CD4-positive, alpha-beta T cell (primary cell): ENCODE data around the gene ZCCHC2. TPM values are rescaled to one million over a fixed set of nuclear protein-coding genes. Genes with fewer than 3 reads are reported as not detected.

Source experiments
- ATAC-seq: fragments of 200-7000 bp; cut with Tn5 transposase; one replicate; pipeline ENCODE4 v1.10.0; 2022; ENCODE audit warnings: mild to moderate bottlenecking; ENCODE audit not compliant: poor library complexity
- CTCF ChIA-PET: fragments of 350-600 bp; sonication (Branson Sonifier 250); formaldehyde crosslinking; loops from one replicate; lab custom pipeline; 2021; ENCODE audit warnings: antibody characterized with exemption, inconsistent platforms; lab: Charles Lee
- POLR2A ChIA-PET: fragments of 350-600 bp; sonication (Branson Sonifier 250); formaldehyde crosslinking; loops from one replicate; lab custom pipeline; 2021; ENCODE audit warnings: antibody characterized with exemption, inconsistent platforms; lab: Charles Lee
- DNase-seq, 14 experiments: peaks; one replicate each; pipeline ENCODE4 v3.0.0-alpha.2; 2013 to 2020; ENCODE audit warnings: mixed read lengths in 2 of 14
- H3K27ac ChIP-seq, 2 donors: one replicate each; pipeline versions ENCODE4 v1.5.1 to v1.7.0; 2013; ENCODE audit warnings: low read length in 2 of 2, low read depth in 1 of 2, mild to moderate bottlenecking in 1 of 2
- H3K27me3 ChIP-seq, 2 experiments: 1 replicate in 1 of 2; 2 replicates in 1 of 2; pipeline versions ENCODE4 v1.6.1 to v1.7.0; 2013; ENCODE audit warnings: low read length in 2 of 2, control low read depth in 1 of 2, mild to moderate bottlenecking in 1 of 2, moderate library complexity in 1 of 2; ENCODE audit not compliant: insufficient read depth in 2 of 2, control insufficient read depth in 1 of 2
- H3K36me3 ChIP-seq: one replicate; pipeline ENCODE4 v1.6.1; 2013; ENCODE audit warnings: low read length, control low read depth; ENCODE audit not compliant: insufficient read depth
- H3K4me1 ChIP-seq: one replicate; pipeline ENCODE4 v1.6.1; 2013; ENCODE audit warnings: low read length, control low read depth; ENCODE audit not compliant: insufficient read depth
- H3K4me3 ChIP-seq: one replicate; pipeline ENCODE4 v1.5.1; 2013; ENCODE audit warnings: mild to moderate bottlenecking, low read length, moderate library complexity
- H3K9me3 ChIP-seq, 2 experiments: 1 replicate in 1 of 2; 2 replicates in 1 of 2; pipeline versions ENCODE4 v1.6.1 to v1.7.0; 2013; ENCODE audit warnings: low read length in 2 of 2, mild to moderate bottlenecking in 2 of 2, control low read depth in 1 of 2, moderate library complexity in 1 of 2; ENCODE audit not compliant: control insufficient read depth in 1 of 2, insufficient read depth in 1 of 2
- H3K27ac Mint-ChIP-seq: one replicate; pipeline ENCODE4 v1.8.0; 2020; ENCODE audit warnings: mixed read lengths
- H3K27me3 Mint-ChIP-seq: one replicate; pipeline ENCODE4 v1.8.0; 2021; ENCODE audit warnings: mixed read lengths
- H3K36me3 Mint-ChIP-seq: one replicate; pipeline ENCODE4 v1.8.0; 2021; ENCODE audit warnings: low read depth, mixed read lengths
- H3K4me1 Mint-ChIP-seq: one replicate; pipeline ENCODE4 v1.8.0; 2021; ENCODE audit warnings: low read depth, mixed read lengths
- H3K4me3 Mint-ChIP-seq: one replicate; pipeline ENCODE4 v1.8.0; 2020; ENCODE audit warnings: mild to moderate bottlenecking, mixed read lengths
- H3K9me3 Mint-ChIP-seq: one replicate; pipeline ENCODE4 v1.8.0; 2020; ENCODE audit warnings: mixed read lengths
- CTCF ChIP-seq: fragments of 200-600 bp; IDR thresholded peaks from one replicate; pipeline ENCODE4 v1.8.0; 2022; ENCODE audit warnings: antibody characterized with exemption, mild to moderate bottlenecking
- intact Hi-C, 2 experiments: fragments of 100-400 bp; cut with DNase I in 1 of 2; cut with micrococcal nuclease in 1 of 2; formaldehyde crosslinking; loops; one replicate each; pipeline versions ENCODE4 v1.15.1 to v1.9.0; 2023 to 2025; cut with DNase I, micrococcal nuclease
- total RNA-seq, 174 experiments: library from RNA in 2 of 174; stranded (reverse) in 2 of 174; gene quantifications; one replicate each; pipeline ENCODE4 v1.2.3 and lab custom pipeline; 2021 to 2026

The ZCCHC2 gene
- total RNA-seq, 2 experiments from 2014 or later: 85.0 to 85.4 TPM

GRCh38 chr18:62498616-62499262, 24.1 kb upstream of the ZCCHC2 start:
- Histone ChIP-seq H3K9me3 (no peaks in the 10 kb centered on the region), H3K4me1 (no peaks in the 10 kb centered on the region), H3K27me3 (no peaks in the 10 kb centered on the region), H3K4me3 (no peak overlapping the region), H3K27ac (no peak overlapping the region), H3K36me3 (no peaks in the 10 kb centered on the region)
- peaks cover 8% of the 10 kb centered on the region for H3K36me3 Mint-ChIP-seq
- CTCF ChIA-PET: no interaction called here
- DNase-seq: no peak
- intact Hi-C loops: no loop called here
- no peak for TF ChIP-seq CTCF
- no peak overlapping the region for H3K4me3 Mint-ChIP-seq
- POLR2A ChIA-PET: no interaction called here
- no peaks in the 10 kb centered on the region for H3K27me3 Mint-ChIP-seq
- no peaks in the 10 kb centered on the region for H3K9me3 Mint-ChIP-seq
- H3K4me1 Mint-ChIP-seq: no peaks in the 10 kb centered on the region
- H3K27ac Mint-ChIP-seq: no peak overlapping the region
- no peak for ATAC-seq

DNA sequence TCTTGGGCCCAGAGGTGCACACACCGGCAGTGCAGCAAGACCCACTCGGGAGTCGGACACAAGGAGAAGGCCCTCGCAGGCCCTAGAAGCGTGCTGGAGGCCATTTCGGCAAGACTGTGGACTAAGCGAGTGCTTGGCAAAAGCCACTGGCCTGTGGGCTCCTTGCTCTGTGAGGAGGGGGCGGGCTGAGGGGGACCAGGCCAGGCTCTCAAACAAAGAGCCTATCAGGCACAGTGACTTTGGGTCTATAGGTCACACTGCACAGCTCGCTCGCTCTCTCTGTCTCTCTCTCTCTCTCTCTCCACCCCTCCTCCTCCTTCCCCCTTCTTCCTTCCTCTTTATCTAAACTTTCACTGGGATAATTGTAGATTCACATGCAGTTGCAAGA, 23.6 kb upstream of the ZCCHC2 start:
- ATAC-seq (no peak), DNase-seq (no peak)
- Mint-ChIP-seq H3K9me3 (no peaks in the 10 kb centered on the region), H3K4me1 (no peaks in the 10 kb centered on the region), H3K36me3 (peaks cover 8% of the 10 kb centered on the region), H3K27me3 (no peaks in the 10 kb centered on the region), H3K27ac (no peak overlapping the region), H3K4me3 (no peak overlapping the region)
- ChIA-PET POLR2A (no interaction called here), CTCF (no interaction called here)
- Histone ChIP-seq H3K4me1 (no peaks in the 10 kb centered on the region), H3K4me3 (no peak overlapping the region), H3K27me3 (no peaks in the 10 kb centered on the region), H3K36me3 (no peaks in the 10 kb centered on the region), H3K9me3 (no peaks in the 10 kb centered on the region), H3K27ac (no peak overlapping the region)
- intact Hi-C loops: no loop called here
- TF ChIP-seq CTCF: no peak

DNA sequence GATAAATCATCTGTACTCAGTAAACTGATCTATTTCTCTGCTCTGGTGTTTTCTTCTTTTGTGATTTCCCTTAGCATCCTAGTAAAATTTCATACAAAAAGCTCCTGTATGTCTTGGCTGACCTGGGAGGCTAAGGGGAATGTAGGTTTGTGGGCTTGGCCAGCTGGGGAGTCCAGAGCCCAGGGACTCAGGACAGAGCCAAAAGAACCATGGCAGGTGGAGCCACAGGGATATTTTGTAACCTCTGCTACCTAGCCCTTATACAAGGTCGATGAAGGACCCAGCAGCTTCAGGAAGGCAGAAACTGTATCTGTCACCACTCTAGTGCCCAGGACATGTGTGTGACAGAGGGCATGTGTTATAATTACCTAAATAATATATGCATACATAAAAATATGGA, 22.7 kb upstream of the ZCCHC2 start:
- no peaks in the 10 kb centered on the region for H3K9me3 Mint-ChIP-seq
- no peak for TF ChIP-seq CTCF
- ATAC-seq (no peak), DNase-seq (no peak)
- Histone ChIP-seq H3K4me1 (peaks cover 2% of the 10 kb centered on the region), H3K27me3 (no peaks in the 10 kb centered on the region), H3K36me3 (no peaks in the 10 kb centered on the region), H3K4me3 (no peak overlapping the region), H3K9me3 (no peaks in the 10 kb centered on the region), H3K27ac (no peak overlapping the region)
- H3K4me3 Mint-ChIP-seq: no peak overlapping the region
- H3K4me1 Mint-ChIP-seq: peaks cover 2% of the 10 kb centered on the region
- no peak overlapping the region for H3K27ac Mint-ChIP-seq
- ChIA-PET CTCF (interaction anchor here (0.7 kb wide), 1 partner anchor 17 kb away, joined by 3 read pairs; no protein-coding TSS in a partner anchor), POLR2A (interaction anchor here (1.5 kb wide), 1 partner anchor 23 kb away, joined by 4 read pairs; the partner anchor contains the start of gene ZCCHC2)
- peaks cover 8% of the 10 kb centered on the region for H3K36me3 Mint-ChIP-seq
- no peaks in the 10 kb centered on the region for H3K27me3 Mint-ChIP-seq
- intact Hi-C loops: no loop called here
